GM21723 (cell line): ENCODE data around the gene SPATA31A6.
"Not testable (repeated sequence)": the region's sequence is repeated elsewhere in the genome, so short reads cannot be mapped to it uniquely, and the experiment has no call there.

Source experiments
- ATAC-seq: cut with Tn5 transposase; IDR thresholded peaks from one replicate; pipeline ENCODE4 v1.9.1; 2021; ENCODE audit warnings: mild to moderate bottlenecking, moderate library complexity; ENCODE audit not compliant: unreplicated experiment

The SPATA31A6 gene

DNA sequence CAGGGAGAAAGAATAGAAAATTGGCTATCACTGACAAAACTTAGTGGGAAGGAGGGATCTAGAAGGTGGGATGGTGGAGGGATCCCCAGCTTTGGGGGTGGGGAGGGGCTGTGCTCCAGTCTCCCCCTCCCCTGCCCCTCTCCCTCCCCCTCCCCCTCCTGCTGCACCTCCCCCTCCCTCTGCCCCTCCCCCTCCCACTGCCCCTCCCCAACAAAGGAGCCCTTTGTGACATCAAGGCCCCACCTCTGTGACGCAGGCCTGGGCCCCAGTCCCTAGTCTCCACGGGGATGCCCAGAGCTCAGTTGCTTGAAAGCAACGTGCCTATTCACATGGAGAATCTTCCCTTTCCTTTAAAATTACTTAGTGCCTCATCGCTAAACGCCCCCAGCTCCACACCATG, at the start of gene SPATA31A6:
SPATA31A6 (plus strand) TSS at position 301 of the 400 bp plus-strand sequence; CDS start at position 330, 29 bp downstream.
- ATAC-seq: not testable (repeated sequence)

DNA sequence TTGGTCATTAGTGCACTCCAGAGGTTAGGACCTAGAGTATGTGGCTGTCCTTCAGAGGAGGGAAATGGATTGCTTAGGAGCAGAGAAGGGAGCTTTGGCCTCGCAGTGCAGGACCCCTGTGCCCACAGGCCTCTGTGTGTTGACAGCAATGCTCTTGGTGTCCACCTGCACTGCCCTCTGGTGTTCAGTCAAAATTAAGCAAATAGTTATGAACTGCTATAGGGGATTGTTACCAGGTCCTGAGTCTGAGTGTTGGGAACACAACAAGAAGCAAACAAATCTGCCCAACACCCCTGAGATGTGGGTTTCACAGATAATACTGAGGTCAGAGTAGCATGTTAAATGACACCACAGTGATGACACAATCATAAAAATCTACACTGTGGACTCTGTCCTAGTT, 23.2 kb upstream of the SPATA31A6 start:
- ATAC-seq: not testable (repeated sequence)

DNA sequence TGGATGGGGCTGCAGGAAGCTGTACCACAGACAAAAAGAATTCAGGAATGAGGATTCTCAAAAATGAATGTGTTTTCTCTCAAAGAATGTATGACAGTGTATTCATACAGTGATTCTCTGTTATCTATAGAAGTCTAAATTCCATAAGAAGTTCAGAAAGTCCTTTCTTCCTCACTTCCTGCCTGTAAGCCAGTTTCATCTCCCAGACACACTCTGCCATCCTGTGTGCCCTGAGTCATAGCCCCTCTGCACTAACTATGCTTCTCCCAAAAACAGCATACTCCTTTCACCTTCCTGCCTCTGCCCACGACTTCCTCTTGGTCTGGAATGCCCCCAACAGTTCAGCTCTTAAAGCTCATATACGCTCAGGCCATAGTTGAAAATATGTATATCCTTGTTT, 36.4 kb downstream of the SPATA31A6 start:
- ATAC-seq: not testable (repeated sequence)

DNA sequence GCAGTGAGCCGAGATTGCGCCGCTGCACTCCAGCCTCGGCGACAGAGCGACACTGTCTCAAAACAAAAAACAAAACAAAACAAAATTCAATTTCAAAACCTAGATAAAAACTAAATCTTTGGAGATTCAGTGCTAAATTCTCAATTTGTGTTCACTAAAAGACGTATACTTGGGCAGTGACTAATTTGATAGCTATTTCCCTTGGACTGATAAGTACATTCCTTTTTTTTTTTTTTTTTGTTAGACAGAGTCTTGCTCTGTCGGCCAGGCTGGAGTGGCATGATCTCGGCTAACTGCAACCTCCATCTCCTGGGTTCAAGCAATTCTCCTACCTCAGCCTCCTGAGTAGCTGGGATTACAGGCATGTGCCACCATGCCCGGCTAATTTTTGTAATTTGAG, 39.8 kb downstream of the SPATA31A6 start:
- ATAC-seq: not testable (repeated sequence)

DNA sequence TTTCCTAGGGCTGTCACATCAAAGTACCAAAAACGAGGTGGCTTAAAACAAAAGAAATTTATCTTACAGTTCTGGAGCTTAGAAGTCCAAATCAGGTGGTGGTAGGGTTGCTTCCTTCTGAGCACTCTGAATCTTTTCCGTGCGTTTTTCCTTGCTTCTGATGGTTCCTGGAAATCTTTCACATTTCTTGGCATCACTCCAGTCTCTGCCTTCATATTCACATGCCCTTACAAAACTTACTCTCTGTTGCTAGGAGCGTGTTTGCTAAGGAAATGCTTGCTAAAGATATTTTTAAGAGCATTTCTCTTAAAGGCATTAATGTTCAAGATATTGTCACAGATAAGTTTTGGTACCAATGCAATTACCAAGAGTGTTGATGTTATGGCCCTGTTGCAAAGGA, 49.6 kb downstream of the SPATA31A6 start:
- ATAC-seq: not testable (repeated sequence)

DNA sequence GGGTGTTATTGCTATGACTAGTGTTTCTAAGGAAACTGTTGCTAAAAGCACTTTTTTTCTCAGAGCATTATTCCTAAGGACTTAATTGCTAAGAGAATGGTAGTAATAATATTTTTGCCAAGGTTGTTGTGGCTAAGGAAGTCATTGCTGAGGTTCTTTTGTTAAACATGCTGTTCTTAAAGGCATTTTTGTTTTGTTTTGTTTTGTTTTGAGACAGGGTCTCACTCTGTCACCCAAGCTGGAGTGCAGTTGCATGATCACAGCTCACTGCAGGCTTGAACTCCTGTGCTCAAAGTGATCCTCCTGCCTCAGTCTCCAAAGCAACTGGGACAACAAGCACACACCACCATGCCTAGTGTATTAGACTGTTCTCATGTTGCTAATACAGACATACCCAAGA, 51.2 kb downstream of the SPATA31A6 start:
- not testable (repeated sequence) for ATAC-seq

DNA sequence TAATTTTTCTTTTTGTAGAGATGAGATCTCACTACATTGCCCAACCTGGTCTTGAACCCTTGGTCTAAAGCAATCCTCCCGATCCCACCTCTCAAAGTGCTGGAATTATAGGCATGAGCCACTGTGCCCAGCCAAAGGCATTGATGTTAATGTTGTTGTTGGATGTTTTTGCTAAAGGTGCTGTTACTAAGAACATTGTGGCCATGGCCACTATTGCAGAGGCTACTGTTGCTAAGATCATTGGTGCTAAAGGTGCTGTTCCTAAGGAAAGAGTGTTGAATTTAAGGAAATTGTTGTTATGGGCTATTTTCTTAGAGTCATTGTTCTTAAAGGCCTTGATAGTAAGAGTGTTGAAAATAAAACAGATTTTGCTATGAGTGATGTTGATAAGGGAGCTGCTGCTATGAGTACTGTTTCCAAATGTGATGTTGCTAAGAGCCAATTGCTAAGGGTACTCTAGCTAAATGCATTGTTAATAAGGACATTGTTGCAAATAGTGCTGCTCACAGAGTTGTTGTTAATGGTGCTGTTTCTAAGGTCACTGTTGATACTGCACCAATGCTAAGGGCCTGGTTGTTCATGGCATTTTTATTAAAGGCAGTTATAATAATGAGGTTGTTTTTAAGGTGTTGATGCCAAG, 52.0 kb downstream of the SPATA31A6 start:
- not testable (repeated sequence) for ATAC-seq

DNA sequence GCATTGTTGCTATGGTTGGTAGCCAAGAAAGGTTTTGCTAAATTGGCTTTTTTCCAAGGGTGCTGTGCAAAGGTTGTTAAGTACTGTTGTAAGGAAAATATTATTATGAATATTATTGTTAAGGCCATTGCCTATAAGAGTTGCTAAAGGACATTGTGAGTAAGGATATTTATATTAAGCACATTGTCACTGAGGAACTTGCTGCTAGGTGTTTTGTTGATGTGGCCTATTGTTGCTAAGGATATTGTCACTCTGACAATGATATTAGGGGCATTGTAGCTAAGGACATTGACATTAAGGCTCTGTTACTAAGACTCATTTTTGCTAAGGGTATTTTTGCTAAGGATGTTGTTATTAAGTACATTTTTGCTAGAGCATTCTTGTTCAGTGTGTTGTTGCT, 52.6 kb downstream of the SPATA31A6 start:
- not testable (repeated sequence) for ATAC-seq

DNA sequence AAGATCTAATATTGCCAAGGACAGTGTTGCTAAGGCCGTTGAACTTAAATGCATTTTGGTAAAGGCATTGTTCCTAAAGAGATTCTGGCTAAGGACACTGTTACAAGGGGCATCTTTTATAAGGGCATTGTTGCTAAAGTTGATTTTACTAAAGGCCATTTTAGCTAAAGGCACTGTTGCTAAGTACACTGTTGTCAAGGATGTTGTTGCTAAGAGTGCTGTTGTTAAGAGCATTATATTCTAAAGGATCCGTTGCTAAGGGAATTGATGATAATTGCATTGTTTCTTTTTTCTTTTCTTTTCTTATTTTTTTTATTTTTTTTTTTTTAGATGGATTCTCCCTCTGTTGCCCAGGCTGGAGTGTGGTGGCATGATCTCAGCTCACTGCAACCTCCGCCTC, 53.9 kb downstream of the SPATA31A6 start:
- not testable (repeated sequence) for ATAC-seq

DNA sequence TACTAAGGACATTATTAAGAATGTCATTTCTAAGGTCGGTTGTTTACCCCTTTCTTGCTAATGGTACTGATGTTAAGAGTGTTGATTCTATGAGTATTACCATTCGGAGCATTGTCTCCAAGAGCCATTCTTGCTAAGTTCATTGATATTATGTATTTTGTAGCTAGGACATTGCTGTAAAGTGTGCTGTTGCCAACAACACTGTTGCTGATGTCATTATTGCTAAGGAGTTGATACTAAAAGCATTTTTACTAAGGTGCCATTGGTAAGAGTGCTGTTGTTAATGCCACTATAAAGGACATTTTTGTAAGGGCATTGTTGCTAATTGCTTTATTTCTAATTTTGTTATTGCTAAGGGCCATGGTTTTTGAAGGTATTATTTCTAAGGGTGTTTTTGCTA, 55.4 kb downstream of the SPATA31A6 start:
- ATAC-seq: not testable (repeated sequence)
